KMS-11 (cell line): Measurements from ENCODE around the gene MLEC.

Source experiments
- H2AFZ ChIP-seq: fragments of 200-600 bp; sonication (generic); 2 replicates; pipeline ENCODE4 v1.6.1; 2016; ENCODE audit warnings: antibody characterized with exemption, mixed run types, low read depth
- H3K27ac ChIP-seq: fragments of 200-600 bp; sonication (generic); 2 replicates; pipeline ENCODE4 v1.6.1; 2016; ENCODE audit warnings: mild to moderate bottlenecking, mixed run types
- H3K27me3 ChIP-seq: fragments of 200-600 bp; sonication (generic); 2 replicates; pipeline ENCODE4 v1.6.1; 2017; ENCODE audit warnings: mild to moderate bottlenecking, low read depth, mixed run types, moderate library complexity; ENCODE audit not compliant: insufficient read depth
- H3K36me3 ChIP-seq: fragments of 200-600 bp; sonication (generic); 2 replicates; pipeline ENCODE4 v1.6.1; 2017; ENCODE audit warnings: mild to moderate bottlenecking, mixed run types; ENCODE audit not compliant: insufficient read depth
- H3K4me1 ChIP-seq: fragments of 200-600 bp; sonication (generic); 2 replicates; pipeline ENCODE4 v1.6.1; 2016; ENCODE audit warnings: mild to moderate bottlenecking, low read depth, mixed run types; ENCODE audit not compliant: poor library complexity, severe bottlenecking
- H3K4me2 ChIP-seq: fragments of 200-600 bp; sonication (generic); 2 replicates; pipeline ENCODE4 v1.7.0; 2016; ENCODE audit warnings: mild to moderate bottlenecking, mixed run types
- H3K4me3 ChIP-seq: fragments of 200-600 bp; sonication (generic); IDR thresholded peaks from 2 replicates; pipeline ENCODE4 v1.6.1; 2017; ENCODE audit warnings: low read depth, low read length, mixed read lengths; ENCODE audit not compliant: insufficient read depth
- H3K79me2 ChIP-seq: fragments of 200-600 bp; sonication (generic); 2 replicates; pipeline ENCODE4 v1.6.1; 2016; ENCODE audit warnings: low read depth, mixed run types; ENCODE audit not compliant: insufficient read depth
- H3K9ac ChIP-seq: fragments of 200-600 bp; sonication (generic); 2 replicates; pipeline ENCODE4 v1.6.1; 2016; ENCODE audit warnings: mild to moderate bottlenecking, mixed run types
- H4K20me1 ChIP-seq: fragments of 200-600 bp; sonication (generic); 2 replicates; pipeline ENCODE4 v1.6.1; 2016; ENCODE audit warnings: mild to moderate bottlenecking, mixed run types; ENCODE audit not compliant: insufficient read depth
- CTCF ChIP-seq: fragments of 200-600 bp; sonication (generic); conservative IDR thresholded peaks from 2 replicates; pipeline ENCODE4 v1.6.1; 2017; ENCODE audit warnings: low read depth, mild to moderate bottlenecking, antibody characterized with exemption, low read length, moderate library complexity, mixed read lengths

MLEC gene

GRCh38 chr12:120738252-120739030 is 51.5 kb downstream of the MLEC start:
- 0 out of 2 replicates have a peak, but pooled peaks have one; percentile 0 for TF ChIP-seq CTCF
- Histone ChIP-seq H3K27ac (no peak overlapping the region), H4K20me1 (no peaks in the 10 kb centered on the region), H3K27me3 (no peaks in the 10 kb centered on the region), H3K36me3 (no peaks in the 10 kb centered on the region), H3K4me2 (no peak overlapping the region), H3K79me2 (no peaks in the 10 kb centered on the region), H2AFZ (no peak overlapping the region), H3K4me1 (no peaks in the 10 kb centered on the region), H3K4me3 (no peak overlapping the region), H3K9ac (no peak overlapping the region)

GRCh38 chr12:120739031-120739762 is 52.2 kb downstream of the MLEC start:
- no peaks in the 10 kb centered on the region for H3K4me1 ChIP-seq
- no peak overlapping the region for H3K27ac ChIP-seq
- H3K27me3 ChIP-seq = no peaks in the 10 kb centered on the region
- no peak overlapping the region for H3K9ac ChIP-seq
- H3K36me3 ChIP-seq = no peaks in the 10 kb centered on the region
- H4K20me1 ChIP-seq = no peaks in the 10 kb centered on the region
- no peak for TF ChIP-seq CTCF
- H2AFZ ChIP-seq = no peak overlapping the region
- no peaks in the 10 kb centered on the region for H3K79me2 ChIP-seq
- H3K4me3 ChIP-seq = no peak overlapping the region
- no peak overlapping the region for H3K4me2 ChIP-seq

GRCh38 chr12:120739821-120740613 is 53.1 kb downstream of the MLEC start:
- Histone ChIP-seq H3K4me2 (no peak overlapping the region), H3K4me3 (no peak overlapping the region), H3K9ac (no peak overlapping the region), H3K27me3 (no peaks in the 10 kb centered on the region), H3K27ac (no peak overlapping the region), H2AFZ (no peak overlapping the region), H3K79me2 (no peaks in the 10 kb centered on the region), H4K20me1 (no peaks in the 10 kb centered on the region), H3K36me3 (no peaks in the 10 kb centered on the region), H3K4me1 (no peaks in the 10 kb centered on the region)
- no peak for TF ChIP-seq CTCF

- Histone ChIP-seq H3K4me1 (no peaks in the 10 kb centered on the region), H3K4me3 (no peak overlapping the region), H3K36me3 (no peaks in the 10 kb centered on the region), H4K20me1 (no peaks in the 10 kb centered on the region), H3K27ac (no peak overlapping the region), H2AFZ (no peak overlapping the region), H3K9ac (no peak overlapping the region), H3K79me2 (no peaks in the 10 kb centered on the region), H3K27me3 (no peaks in the 10 kb centered on the region), H3K4me2 (no peak overlapping the region)
- TF ChIP-seq CTCF = no peak
These were observed 53.9 kb downstream of the MLEC start for GRCh38 chr12:120740871-120741270.
